GM19023 (cell line): ENCODE results near the gene RPGR.
A peak's percentile ranks its signal among the peaks of the same experiment; 100 is the strongest.

Experiments
- ATAC-seq: cut with Tn5 transposase; IDR thresholded peaks from one replicate; pipeline ENCODE4 v1.9.1; 2021; ENCODE audit warnings: mild to moderate bottlenecking, moderate library complexity; ENCODE audit not compliant: unreplicated experiment

The RPGR gene

DNA sequence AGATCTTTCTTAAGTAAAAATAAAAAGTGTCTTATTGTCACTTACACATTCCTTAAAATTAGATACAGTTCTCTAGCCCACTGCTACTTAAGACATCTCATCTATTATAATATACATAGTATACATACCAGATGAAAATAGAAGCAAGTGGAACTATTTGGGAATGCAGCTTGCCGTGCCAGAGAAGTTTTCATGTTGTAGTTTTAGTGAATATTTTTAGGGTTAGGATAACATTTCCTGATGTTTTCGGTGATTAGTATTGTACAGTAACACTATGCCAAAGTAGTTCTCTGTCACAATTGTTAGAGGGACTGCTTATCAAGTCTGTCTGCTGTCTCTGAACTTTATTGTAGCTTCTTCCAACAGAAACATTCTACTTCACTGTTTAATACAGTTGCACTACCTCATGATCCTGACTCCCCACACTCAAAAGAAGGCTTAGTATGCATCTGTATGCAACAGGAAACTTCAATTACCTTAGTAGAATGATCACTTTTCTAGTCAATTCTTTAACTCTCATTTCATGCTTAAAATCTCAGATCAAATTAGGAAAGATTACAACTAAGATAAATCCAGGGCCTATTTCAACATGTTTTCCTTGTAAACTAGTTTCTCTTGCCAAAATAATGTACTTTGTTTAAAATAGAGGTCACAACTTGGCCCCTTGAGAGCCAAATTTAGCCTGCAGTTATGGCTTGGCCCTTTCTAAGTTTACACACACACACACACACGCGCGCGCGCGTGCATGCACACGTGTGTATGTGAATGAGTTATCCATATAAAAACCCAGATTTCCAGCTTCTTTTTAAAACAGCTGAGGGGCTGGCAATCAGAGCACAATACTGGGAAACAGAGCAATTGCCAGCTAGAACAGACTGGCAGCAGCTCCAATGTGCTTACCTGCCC is 64.3 kb downstream of the RPGR start:
- ATAC-seq = no peak

DNA sequence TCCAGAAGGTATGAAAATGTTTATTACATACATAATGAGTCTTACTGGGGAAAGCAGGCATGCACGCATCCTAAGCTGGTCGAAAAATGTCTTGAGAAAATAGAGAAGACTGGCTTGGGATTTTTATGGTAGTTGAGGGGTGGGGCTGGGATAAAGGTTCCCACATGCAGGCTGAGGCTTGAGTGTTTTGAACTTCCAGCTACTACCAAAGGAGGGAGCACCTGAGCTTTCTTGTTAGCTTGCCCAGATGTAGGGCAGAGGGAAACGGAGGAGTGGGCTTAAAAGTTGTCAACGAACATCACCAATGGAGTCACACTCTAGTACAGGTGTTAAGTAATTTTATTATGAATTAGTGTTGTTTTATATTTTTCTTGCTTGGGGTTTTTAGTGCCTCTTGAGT is 67.1 kb downstream of the RPGR start:
- peak; percentile 71 for ATAC-seq

DNA sequence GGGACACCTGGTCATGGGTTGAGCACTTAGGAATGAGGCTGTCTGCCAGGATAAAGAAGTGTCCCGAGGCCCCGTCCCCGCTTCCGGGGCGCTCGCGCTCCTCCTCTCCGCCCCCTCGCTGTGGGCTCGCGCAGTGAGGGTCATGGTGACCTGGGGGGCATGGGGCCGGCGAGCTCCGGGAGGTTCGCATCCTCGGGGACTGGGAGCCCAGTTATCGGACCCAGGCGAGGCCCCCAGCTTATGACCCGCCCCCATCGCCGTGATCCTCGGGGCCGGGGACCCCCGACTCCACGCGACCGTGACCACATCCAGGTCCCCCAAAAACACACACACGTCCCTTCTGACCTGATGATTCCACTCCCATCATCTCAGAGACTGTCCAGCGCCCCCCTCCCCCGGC is 71.3 kb downstream of the RPGR start:
- ATAC-seq = no peak

DNA sequence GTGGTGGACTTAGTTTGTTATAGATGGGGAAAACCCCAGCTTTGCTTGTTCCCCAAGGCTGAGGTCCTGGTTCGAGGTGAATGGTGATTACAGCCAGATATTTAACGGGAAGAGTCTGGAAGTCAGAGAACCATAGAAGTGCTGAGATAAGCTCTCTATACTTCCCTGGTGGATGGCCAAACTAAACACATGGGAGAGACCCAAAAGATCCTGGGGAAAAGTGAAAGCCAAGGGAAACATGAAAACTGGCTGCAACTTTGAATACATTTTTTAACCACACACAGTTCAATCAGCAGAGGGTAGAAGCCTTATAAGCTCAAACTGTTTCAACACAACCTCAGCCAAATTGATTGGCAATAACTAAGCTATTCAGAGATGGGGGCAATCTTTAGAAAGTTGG is 77.3 kb downstream of the RPGR start:
- ATAC-seq = no peak

DNA sequence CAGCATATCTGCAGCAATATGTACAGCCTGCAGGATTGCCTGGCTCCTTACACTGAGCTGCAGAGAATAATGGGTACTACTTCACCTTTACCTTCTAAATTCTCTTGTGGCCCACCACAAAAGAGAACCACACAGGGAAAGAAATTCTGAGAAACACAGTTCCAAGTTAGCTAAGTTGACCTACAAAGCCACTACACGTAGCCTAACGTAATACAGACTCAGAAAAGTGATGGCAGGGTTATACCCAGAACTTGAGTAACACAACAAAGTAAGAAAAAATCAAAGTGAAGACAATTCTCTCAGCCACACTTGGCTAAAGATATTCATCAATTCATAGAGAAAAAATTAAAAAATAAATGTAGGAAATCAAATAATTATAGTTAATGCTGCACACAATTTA is 80.3 kb downstream of the RPGR start:
- ATAC-seq = no peak

DNA sequence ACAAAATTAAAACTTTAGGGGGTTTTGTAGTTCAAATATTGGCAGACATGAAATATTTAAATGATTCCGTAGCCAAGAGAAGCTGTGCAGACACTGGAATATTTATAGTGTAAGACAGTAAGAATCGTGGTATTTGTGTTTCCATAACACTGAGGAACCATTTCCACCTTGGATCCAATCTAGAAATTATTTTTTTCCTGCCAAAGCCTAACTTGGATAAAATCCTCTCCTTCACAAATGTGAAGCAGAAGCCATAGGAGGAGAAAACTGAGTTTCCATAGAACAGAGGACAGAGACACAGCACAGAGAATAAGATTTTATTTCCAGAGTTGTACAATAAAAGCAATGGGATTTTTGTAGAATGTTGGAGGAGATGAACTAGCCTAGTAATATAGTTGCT is 86.8 kb downstream of the RPGR start:
- no peak for ATAC-seq

DNA sequence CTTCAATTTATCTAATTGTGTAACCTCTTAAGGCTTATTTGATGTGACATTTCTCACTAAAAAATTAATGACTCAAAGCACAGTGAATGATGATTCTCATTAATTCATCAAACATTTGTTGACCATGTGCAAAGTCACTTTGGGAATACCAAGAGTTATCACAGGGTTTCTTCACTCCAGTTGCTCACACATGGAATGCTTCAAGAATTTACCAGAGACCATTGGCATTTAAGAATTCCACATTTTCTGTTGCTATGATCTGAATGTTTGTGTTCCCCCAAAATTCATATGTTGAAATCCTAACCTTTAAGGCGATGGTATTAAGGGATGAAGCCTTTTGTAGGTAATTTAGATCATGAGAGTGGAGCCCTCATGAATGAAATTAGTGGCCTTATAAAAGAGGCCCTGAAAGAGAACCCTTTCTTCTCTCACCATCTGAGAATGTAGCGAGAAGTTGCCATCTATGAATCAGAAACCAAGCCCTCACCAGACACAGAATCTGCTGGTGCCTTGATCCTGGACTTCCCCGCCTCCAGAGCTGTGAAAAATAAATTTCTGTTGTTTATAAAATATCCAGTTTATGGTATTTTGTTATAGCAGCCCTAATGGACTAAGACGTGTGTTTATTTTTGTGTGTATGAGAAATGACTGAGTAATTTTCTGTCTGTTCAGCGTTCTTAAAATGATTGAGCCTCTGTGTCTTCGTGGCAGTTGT is 90.3 kb downstream of the RPGR start:
- no peak for ATAC-seq

DNA sequence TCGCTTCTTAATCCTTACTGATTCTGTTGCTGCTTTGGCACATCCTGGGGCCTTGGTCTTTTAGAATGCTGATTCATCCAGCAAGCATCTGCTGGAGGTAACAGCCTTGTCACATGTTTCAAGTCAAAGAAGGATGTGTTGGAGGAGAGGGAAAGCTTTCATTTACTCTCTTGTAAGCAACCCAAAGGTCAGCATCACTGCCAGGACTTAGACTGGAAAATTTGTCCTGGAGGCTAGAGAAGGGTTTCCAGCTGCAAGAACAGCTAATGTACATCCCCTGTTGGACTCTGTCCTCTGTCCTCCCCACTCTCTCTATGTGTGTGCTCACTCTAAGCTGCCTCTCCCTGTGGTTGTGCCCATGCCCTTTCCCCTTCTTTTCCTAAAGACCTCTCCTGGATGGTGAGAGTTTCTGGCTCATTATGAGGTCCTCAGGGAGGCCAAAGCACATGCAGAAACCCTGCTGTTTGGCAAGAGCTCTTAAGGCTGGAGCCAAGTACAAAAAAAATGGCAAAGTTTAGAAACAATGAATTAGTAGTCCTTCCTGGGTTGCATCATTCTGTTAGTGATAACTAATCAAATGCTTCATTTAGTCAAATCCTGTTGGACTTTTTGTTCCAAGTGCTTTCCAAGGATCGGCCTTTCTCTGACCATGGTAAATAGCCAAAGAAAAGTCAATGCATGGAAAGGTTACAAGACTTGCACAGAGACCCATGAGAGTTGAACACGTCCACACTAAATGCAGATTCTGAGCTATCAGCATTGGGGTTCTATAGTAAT is 93.2 kb downstream of the RPGR start:
- no peak for ATAC-seq

DNA sequence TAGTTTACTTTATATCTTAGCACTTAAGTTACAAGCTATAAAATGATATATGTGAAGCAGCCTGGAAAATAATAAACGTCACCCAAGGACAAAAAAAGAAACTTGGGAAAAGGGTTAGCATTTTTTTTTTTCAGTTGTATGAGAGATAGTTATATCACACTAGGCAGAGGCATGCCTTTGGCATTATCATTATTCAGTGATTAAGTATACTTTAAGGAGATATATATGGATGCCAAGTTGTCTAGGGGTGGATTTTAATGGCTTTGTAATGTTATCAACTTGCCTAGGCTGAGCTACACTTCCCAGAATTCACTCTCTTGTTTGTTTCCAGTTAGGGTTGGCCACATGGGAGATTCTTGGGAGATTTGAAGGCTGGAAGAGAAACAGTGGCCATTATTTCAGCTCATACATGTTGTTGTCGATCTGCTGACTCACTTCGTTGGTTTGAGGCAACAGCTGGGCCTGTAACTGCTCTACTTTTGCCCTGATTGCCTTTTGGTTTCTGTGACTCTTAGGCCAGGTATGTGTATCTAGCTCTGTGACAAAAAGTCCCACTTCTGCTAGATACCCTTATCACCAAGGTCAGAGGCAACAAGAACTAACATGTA is 95.1 kb downstream of the RPGR start:
- ATAC-seq = no peak

DNA sequence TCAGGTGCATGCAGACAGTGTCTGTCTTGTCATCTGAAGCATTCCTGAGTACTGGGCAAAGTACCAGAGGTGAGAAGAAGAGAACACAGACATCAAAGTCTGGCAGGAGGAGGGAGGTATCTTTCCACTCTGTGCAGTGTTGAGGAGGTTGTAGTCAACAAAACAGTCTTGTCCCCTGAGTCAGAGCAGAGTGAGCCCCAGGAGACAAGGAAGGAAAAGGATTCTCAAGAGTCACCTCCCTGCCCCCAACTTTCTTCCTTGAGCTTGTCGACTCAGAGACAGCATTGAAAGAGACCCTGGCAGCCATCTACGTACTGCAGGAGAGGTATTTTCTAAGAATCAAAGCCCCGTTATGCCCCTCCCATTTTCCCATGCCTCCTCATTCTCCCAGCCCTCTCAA is 102.2 kb downstream of the RPGR start:
- no peak for ATAC-seq

DNA sequence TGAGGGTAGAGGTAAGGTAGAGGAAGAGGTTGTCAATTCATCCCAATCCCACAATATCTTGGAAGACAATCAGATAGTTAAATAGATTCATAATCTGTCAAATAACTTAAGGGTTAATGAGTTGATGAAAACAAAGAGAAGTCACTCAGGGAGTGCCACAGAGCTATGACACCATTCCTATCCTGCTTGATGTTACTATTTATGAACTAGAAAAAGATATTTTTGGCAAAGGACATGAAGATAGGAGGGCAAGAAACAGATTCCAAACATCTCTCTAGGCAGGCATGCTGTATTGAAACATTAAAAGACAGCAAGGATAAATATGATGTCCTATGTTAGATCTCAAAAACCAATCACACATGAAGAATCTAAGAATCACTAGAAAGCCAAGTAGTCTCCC is 103.1 kb downstream of the RPGR start:
- ATAC-seq = no peak

DNA sequence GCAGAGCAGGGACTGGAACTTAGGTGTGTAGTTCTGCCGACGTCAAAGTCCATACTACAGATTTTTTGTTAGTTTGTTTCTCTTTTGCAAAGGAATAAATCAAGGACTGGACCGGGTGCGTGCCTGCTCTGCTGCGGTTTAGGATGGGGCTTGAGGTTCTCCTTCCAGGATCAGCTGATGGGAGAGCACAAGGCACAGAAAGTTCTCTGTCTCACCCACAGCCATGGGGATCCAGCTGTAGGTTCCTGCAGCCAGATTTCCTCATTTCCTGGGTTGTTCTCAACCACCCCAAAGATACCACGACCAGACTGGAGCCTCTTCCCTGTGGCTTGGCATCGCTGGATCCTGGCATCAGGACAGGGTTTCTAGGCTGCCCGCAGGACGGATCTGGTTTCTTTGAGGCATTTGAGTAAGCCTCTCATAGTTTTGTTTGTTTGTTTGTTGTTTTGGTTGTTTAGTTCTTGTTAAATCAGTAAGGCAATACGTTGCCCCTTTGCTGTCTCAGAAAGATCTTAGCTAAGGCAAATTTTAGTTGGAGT is 105.8 kb downstream of the RPGR start:
- no peak for ATAC-seq

DNA sequence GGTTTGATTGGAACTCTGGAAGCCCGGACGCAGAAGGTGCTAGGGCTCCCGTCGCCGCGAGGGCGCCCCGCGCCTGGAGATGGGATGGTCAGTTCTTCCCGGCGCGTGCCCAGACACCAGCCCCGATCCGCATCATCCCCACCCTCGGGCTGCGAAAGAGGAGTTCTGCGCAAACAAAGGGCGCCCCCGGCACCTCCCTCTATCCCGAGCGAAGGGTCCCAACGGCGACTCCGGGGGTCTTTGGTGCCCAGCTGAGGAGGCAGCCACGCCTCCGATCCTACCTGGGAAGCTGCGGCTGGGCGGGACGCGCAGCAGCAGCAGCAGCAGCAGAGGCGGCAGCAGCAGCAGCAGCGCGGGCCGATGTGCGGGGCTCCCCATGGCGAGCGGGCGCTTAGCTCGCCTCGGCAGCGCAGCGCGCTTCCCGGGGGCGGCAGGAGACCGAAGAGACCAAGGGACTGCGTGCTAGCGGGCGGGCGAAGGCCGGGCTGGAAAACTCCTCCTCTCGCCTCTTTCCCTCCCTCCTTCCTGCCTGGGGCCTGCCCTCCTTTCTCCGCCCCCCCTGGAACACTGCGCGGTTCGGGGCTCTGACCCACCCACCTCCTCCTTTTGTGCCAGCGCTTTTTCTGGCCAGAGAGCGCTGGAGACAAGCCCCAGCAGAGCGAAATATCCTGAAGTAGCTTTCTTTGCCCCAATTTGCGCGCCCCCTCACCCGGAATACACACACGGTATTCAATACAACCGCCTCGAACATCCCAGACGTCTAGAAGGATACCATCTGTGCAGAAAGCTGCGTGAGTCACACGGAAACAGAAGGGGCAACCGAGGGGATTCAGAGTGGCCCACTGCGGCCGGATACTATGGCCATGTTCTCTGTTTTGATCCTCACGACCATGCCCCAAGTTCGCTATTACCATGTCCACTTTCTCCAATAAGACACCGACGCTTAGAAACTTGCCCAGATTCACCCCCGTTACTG is 106.6 kb downstream of the RPGR start, which contains the start of gene SRPX:
SRPX (minus strand) TSS at position 457 of the 976 bp plus-strand sequence; CDS start at position 378, 79 bp downstream.
- ATAC-seq = no peak

DNA sequence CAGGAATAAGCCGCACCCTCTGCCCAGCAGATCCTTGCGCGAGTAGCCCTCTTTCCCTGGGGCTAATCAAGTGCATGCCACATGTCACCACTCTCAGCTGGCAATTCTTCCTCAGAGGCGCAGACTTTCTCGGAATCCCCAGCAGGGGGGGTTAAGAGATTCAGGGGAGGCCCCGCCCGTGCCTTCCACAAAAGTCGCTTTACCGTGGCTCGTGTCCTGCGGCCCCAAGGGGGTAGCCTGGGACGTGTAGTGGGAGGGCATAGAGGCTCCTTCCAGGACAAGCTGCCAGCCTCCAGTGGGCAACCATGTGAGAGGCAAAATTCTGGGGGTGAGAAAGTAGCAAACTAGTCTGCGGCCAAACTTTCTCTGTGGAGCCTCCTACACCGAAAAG is 107.3 kb downstream of the RPGR start:
- ATAC-seq = no peak
